ENCODE results near the gene SLC25A42.

The SLC25A42 gene

DNA sequence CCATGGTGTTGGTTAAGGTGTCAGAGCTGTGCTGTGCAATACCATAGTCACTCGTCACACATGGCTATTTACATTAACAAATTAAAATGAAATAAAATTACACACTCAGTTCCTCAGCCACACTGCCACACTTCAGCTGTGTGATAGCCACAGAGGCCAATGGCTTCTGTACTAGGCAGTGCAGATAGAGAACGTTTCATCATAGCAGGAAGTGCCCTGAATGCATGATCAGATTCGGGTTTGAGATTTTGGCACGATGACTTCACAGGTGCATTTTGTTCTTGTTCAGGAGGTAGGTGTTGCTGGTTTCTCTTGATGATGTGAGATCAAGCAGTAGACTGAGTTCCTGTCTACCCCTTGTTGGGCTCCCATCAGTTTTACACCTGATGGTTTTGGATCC lies 23.9 kb upstream of the SLC25A42 start:
- TF ChIP-seq, protein P1, sequence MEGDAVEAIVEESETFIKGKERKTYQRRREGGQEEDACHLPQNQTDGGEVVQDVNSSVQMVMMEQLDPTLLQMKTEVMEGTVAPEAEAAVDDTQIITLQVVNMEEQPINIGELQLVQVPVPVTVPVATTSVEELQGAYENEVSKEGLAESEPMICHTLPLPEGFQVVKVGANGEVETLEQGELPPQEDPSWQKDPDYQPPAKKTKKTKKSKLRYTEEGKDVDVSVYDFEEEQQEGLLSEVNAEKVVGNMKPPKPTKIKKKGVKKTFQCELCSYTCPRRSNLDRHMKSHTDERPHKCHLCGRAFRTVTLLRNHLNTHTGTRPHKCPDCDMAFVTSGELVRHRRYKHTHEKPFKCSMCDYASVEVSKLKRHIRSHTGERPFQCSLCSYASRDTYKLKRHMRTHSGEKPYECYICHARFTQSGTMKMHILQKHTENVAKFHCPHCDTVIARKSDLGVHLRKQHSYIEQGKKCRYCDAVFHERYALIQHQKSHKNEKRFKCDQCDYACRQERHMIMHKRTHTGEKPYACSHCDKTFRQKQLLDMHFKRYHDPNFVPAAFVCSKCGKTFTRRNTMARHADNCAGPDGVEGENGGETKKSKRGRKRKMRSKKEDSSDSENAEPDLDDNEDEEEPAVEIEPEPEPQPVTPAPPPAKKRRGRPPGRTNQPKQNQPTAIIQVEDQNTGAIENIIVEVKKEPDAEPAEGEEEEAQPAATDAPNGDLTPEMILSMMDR (IDR thresholded peaks at IDR 0.05; ENCODE audit: insufficient read depth, missing control alignments), result no peak
- no peak for FAIRE-seq
- DNase-seq (ENCODE audit: insufficient read length, low spot score), result no peak

DNA sequence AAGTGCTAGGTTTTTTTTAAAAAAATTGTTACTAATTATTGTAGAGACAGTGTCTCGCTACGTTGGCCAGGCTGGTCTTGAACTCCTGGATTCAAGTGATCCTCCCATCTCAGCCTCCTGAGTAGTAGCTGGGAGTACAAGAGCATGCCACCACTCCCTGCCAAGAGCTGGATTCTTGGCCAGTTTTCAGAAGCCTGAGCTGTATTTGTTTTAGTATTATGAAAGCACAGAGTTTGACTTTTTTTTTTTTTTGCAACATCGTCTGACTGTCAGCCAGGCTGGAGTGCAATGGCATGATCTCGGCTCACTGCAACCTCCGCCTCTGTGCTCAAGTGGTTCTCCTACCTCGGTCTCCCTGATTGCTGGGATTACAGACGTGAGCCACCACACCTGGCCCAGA lies 23.4 kb upstream of the SLC25A42 start:
- DNase-seq (ENCODE audit: insufficient read length, low spot score), result no peak
- no peak for FAIRE-seq
- TF ChIP-seq, protein P1 (IDR thresholded peaks at IDR 0.05; ENCODE audit: insufficient read depth, missing control alignments), result no peak

DNA sequence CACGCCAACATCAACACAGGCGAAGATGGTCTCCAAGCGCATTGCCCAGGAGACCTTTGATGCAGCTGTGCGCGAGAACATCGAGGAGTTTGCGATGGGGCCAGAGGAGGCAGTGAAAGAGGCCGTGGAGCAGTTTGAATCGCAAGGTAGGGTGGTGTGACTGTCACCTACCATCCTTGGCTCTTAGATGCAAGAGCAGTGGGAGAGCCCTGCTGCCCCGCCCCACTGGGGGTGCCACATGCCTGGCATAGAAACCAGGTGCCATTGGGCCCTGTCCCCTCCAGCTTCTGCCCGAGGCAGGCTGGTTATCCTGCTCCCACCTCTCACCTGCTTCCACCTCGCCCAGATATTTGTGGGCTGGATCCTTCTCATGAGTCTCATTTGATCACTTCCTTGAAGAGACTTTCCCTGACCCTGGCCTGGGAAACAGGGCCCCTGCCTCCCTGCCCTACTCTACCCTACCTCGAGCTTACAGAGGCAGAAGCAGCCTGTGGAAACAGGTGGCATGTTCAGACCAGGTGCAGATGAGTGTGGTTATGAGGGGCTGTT lies 21.0 kb upstream of the SLC25A42 start:
- FAIRE-seq (no peak), DNase-seq (ENCODE audit: insufficient read length, low spot score) (no peak)
- TF ChIP-seq, protein P1 (IDR thresholded peaks at IDR 0.05; ENCODE audit: insufficient read depth, missing control alignments), result no peak

DNA sequence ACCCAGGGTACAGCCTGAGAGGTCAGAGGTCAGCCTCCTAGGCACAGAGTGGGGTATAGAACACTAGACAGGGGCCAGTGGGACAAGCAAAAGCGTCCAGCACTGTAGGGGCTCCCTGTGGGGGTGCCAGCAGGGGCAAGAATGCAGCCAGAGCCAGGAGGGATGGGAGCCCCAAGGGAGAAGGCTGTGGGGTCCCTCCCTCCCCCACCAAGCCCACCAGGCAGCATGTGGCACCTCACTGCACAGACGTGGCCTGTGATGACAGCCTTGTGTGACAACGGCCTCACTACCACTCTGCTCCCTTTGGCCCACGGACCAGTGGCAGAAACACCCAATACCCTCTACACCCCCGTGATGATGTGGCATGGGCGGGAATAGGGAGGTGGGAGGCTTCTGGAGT lies 20.3 kb upstream of the SLC25A42 start:
- FAIRE-seq (no peak), DNase-seq (ENCODE audit: insufficient read length, low spot score) (no peak)
- TF ChIP-seq, protein P1 (IDR thresholded peaks at IDR 0.05; ENCODE audit: insufficient read depth, missing control alignments), result no peak

DNA sequence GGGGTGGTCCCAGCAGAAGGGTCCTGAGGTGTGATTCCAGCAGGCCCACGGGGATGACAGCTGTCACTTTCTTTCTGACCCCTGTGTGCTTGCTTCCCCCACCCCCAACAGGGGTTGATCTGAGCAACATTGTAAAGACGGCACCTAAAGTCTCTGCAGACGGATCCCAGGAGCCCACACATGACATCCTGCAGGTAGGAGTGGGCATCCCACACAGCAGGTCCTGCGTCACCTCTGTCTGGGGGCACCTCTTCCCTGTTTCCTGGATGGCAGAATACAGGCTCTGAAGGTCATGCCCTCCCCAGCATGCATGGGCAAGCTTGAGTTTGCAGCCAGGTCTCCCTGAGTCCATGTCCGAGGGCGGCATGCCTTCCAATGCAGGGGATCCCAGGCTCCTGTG lies 19.9 kb upstream of the SLC25A42 start:
- TF ChIP-seq, protein P1 (IDR thresholded peaks at IDR 0.05; ENCODE audit: insufficient read depth, missing control alignments), result no peak
- no peak for DNase-seq (ENCODE audit: insufficient read length, low spot score)
- FAIRE-seq, result no peak

DNA sequence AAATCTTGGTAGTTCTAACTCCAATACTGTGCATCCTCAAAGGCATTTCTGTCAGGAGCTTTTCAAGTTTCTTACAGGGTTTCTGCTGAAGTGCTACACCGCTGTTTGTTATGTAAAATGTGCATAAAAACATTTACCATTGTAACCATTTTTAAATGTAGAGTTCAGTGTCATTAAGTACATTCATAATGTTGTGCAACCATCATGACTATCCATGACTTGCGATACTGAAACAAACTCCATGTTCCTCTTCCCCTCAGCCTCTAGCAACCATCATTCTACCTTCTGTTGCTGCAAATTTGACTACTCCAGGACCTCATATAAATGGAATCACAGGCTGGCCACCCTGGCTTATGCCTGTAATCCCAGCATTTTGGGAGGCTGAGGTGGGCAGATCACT lies 14.4 kb upstream of the SLC25A42 start:
- no peak for FAIRE-seq
- no peak for DNase-seq (ENCODE audit: insufficient read length, low spot score)
- TF ChIP-seq, protein P1 (IDR thresholded peaks at IDR 0.05; ENCODE audit: insufficient read depth, missing control alignments), result no peak

DNA sequence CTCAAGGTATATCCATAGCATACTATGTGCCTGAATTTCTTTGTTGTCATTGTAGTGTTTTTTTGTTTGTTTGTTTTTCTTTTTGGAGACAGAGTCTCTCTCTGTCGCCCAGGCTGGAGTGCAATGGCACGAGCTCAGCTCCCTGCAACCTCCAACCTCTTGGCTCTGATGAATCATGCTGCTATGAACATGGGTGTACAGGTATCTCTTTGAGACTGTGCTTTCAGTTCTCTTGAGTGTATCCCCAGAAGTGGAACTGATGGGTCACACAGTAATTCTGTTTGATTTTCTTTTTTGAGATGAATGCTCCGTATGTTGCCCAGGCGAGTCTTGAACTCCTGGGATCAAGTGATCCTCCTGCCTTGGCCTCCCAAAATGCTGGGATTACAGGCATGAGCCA lies 13.7 kb upstream of the SLC25A42 start:
- TF ChIP-seq, protein P1 (IDR thresholded peaks at IDR 0.05; ENCODE audit: insufficient read depth, missing control alignments), result no peak
- no peak for FAIRE-seq
- DNase-seq (ENCODE audit: insufficient read length, low spot score), result no peak
